SK-N-SH (cell line): ENCODE results near the gene NRP2. TPM values are rescaled to one million over a fixed set of nuclear protein-coding genes. Genes with fewer than 3 reads are reported as not detected.
A peak's percentile ranks its signal among the peaks of the same experiment; 100 is the strongest.

Experiments used
- CTCF ChIA-PET: fragments of 300-600, 350-600 bp; formaldehyde crosslinking; extraction: SDS; loops from one replicate; lab custom pipeline; 2021; lab: Yijun Ruan, JAX
- POLR2A ChIA-PET: fragments of 350-600 bp; sonication (Branson Sonifier 250); formaldehyde crosslinking; extraction: SDS; loops from one replicate; lab custom pipeline; 2020; ENCODE audit warnings: antibody characterized with exemption, inconsistent platforms; lab: Yijun Ruan, JAX
- DNase-seq: peaks from one replicate; pipeline ENCODE4 v3.0.0; 2012
- H2AFZ ChIP-seq: fragments of 200-600 bp; sonication (generic); 2 replicates; pipeline ENCODE4 v1.8.1; 2016; ENCODE audit warnings: antibody characterized with exemption, mild to moderate bottlenecking, low read depth
- H3F3A ChIP-seq: fragments of 200-600 bp; sonication (generic); replicated peaks from 2 replicates; pipeline ENCODE3; 2016; ENCODE audit warnings: antibody characterized with exemption, mild to moderate bottlenecking; ENCODE audit not compliant: insufficient read depth
- H3K27ac ChIP-seq, 2 experiments: fragments of 200-500 bp in 1 of 2; fragments of 200-600 bp in 1 of 2; sonication (Bioruptor generic) in 1 of 2; sonication (generic), shearing (Covaris generic) in 1 of 2; 2 replicates each; pipeline versions ENCODE4 v1.5.1 to v1.6.1; 2014 to 2016; ENCODE audit warnings: low read depth in 2 of 2, inconsistent platforms in 1 of 2, low read length in 1 of 2, mild to moderate bottlenecking in 1 of 2, mixed read lengths in 1 of 2
- H3K27me3 ChIP-seq: fragments of 200-600 bp; sonication (generic), shearing (Covaris generic); 2 replicates; pipeline ENCODE4 v1.6.1; 2016; ENCODE audit warnings: mixed run types; ENCODE audit not compliant: insufficient read depth
- H3K36me3 ChIP-seq, 2 experiments: fragments of 200-500 bp in 1 of 2; fragments of 200-600 bp in 1 of 2; sonication (Bioruptor generic) in 1 of 2; sonication (generic) in 1 of 2; replicated peaks in 1 of 2; 2 replicates each; pipeline versions ENCODE3 to v1.5.1; 2014 to 2016; ENCODE audit warnings: low read length in 1 of 2, mild to moderate bottlenecking in 1 of 2; ENCODE audit not compliant: insufficient read depth in 2 of 2, control insufficient read depth in 1 of 2
- H3K4me1 ChIP-seq, 2 experiments: fragments of 200-500 bp in 1 of 2; fragments of 200-600 bp in 1 of 2; sonication (Bioruptor generic) in 1 of 2; sonication (generic), shearing (Covaris generic) in 1 of 2; 2 replicates each; pipeline versions ENCODE4 v1.5.1 to v1.6.1; 2014 to 2016; ENCODE audit warnings: low read depth in 1 of 2, low read length in 1 of 2, mixed run types in 1 of 2; ENCODE audit not compliant: insufficient read depth in 2 of 2, control insufficient read depth in 1 of 2
- H3K4me2 ChIP-seq: fragments of 200-600 bp; sonication (generic), shearing (Covaris generic); 2 replicates; pipeline ENCODE4 v1.6.1; 2017; ENCODE audit warnings: mixed run types
- H3K4me3 ChIP-seq, 2 experiments: fragments of 200-500 bp in 1 of 2; fragments of 200-600 bp in 1 of 2; sonication (Bioruptor generic) in 1 of 2; sonication (generic), shearing (Covaris generic) in 1 of 2; 2 replicates each; pipeline versions ENCODE4 v1.5.1 to v1.8.1; 2014 to 2016; ENCODE audit warnings: low read depth in 2 of 2, inconsistent platforms in 1 of 2, low read length in 1 of 2, mild to moderate bottlenecking in 1 of 2, mixed read lengths in 1 of 2, moderate library complexity in 1 of 2
- H3K79me2 ChIP-seq: fragments of 200-600 bp; sonication (generic); 2 replicates; pipeline ENCODE4 v1.8.1; 2017; ENCODE audit warnings: mild to moderate bottlenecking; ENCODE audit not compliant: insufficient read depth
- H3K9ac ChIP-seq: fragments of 200-600 bp; sonication (generic); 2 replicates; pipeline ENCODE4 v1.6.1; 2017; ENCODE audit warnings: mixed run types
- H3K9me2 ChIP-seq: fragments of 200-600 bp; sonication (generic); 2 replicates; pipeline ENCODE4 v1.6.1; 2017; ENCODE audit warnings: mixed run types
- H3K9me3 ChIP-seq: fragments of 200-600 bp; sonication (generic); 2 replicates; pipeline ENCODE4 v1.6.1; 2017; ENCODE audit warnings: mixed run types, mild to moderate bottlenecking, moderate library complexity
- H4K20me1 ChIP-seq: fragments of 200-600 bp; sonication (generic); 2 replicates; pipeline ENCODE4 v1.6.1; 2017; ENCODE audit warnings: mild to moderate bottlenecking, mixed run types; ENCODE audit not compliant: insufficient read depth
- EP300 ChIP-seq, 2 experiments: IDR thresholded peaks; 2 replicates each; pipeline versions ENCODE4 v1.4.0 to v1.6.1; 2012; ENCODE audit warnings: borderline replicate concordance in 1 of 2, low read depth in 1 of 2, low read length in 1 of 2
- EZH2phosphoT487 ChIP-seq: fragments of 200-600 bp; sonication (generic); IDR thresholded peaks from 2 replicates; pipeline ENCODE4 v1.6.1; 2017; ENCODE audit warnings: low read depth, mixed run types, mild to moderate bottlenecking, antibody characterized with exemption, moderate library complexity, borderline replicate concordance
- FOSL2 ChIP-seq: IDR thresholded peaks from 2 replicates; pipeline ENCODE4 v1.4.0; 2012; ENCODE audit warnings: low read depth, mild to moderate bottlenecking, moderate library complexity, borderline replicate concordance
- FOXJ3 ChIP-seq: sonication (generic); formaldehyde crosslinking; IDR thresholded peaks from 2 replicates; pipeline ENCODE4 v1.5.1; 2020; ENCODE audit warnings: mild to moderate bottlenecking, missing genetic modification reagents
- GABPA ChIP-seq: IDR thresholded peaks from 2 replicates; pipeline ENCODE4 v1.4.0; 2012; ENCODE audit warnings: low read depth, mild to moderate bottlenecking
- JUND ChIP-seq: IDR thresholded peaks from 2 replicates; pipeline ENCODE4 v1.4.0; 2012
- MEF2A ChIP-seq: IDR thresholded peaks from 2 replicates; pipeline ENCODE4 v1.4.0; 2012; ENCODE audit warnings: low read depth, borderline replicate concordance
- MXI1 ChIP-seq: IDR thresholded peaks from 2 replicates; pipeline ENCODE4 v1.6.1; 2012; ENCODE audit warnings: mild to moderate bottlenecking, low read depth, low read length, improper control_type of control experiment
- NRF1 ChIP-seq: IDR thresholded peaks from 2 replicates; pipeline ENCODE4 v1.6.1; 2012; ENCODE audit warnings: low read depth, mild to moderate bottlenecking, low read length
- PBX3 ChIP-seq: IDR thresholded peaks from 2 replicates; pipeline ENCODE4; 2012
- RCOR1 ChIP-seq: fragments of 150-350 bp; IDR thresholded peaks from 2 replicates; pipeline ENCODE4 v1.6.1; 2017; ENCODE audit warnings: antibody characterized with exemption, low read length
- REST ChIP-seq: IDR thresholded peaks from 2 replicates; pipeline ENCODE4 v1.6.1; 2012; ENCODE audit warnings: mild to moderate bottlenecking, low read depth, low read length, moderate library complexity
- RFX5 ChIP-seq: IDR thresholded peaks from 2 replicates; pipeline ENCODE4 v1.6.1; 2012; ENCODE audit warnings: mild to moderate bottlenecking, improper control_type of control experiment, low read length
- TAF1 ChIP-seq: IDR thresholded peaks from 2 replicates; pipeline ENCODE4 v1.6.1; 2012; ENCODE audit warnings: low read depth, mild to moderate bottlenecking, low read length, moderate library complexity, borderline replicate concordance
- TCF12 ChIP-seq: IDR thresholded peaks from 2 replicates; pipeline ENCODE4 v1.4.0; 2012
- TEAD4 ChIP-seq: IDR thresholded peaks from 2 replicates; pipeline ENCODE4 v1.4.0; 2012; ENCODE audit warnings: mild to moderate bottlenecking, borderline replicate concordance; ENCODE audit not compliant: insufficient read depth
- USF1 ChIP-seq: IDR thresholded peaks from 2 replicates; pipeline ENCODE4 v1.4.0; 2012; ENCODE audit warnings: low read depth, borderline replicate concordance
- YY1 ChIP-seq: IDR thresholded peaks from 2 replicates; pipeline ENCODE4 v1.4.0; 2012; ENCODE audit warnings: low read depth, mild to moderate bottlenecking
- ZBTB33 ChIP-seq: IDR thresholded peaks from 2 replicates; pipeline ENCODE4 v1.4.0; 2012; ENCODE audit warnings: low read depth, borderline replicate concordance
- WGBS: methylation state at CpG from one replicate; pipeline ENCODE4 v1.1.6; 2017; ENCODE audit warnings: low lambda C conversion rate; 5-methylcytosine and 5-hydroxymethylcytosine counted together
- polyA plus RNA-seq, 3 experiments: library from polyadenylated mRNA; depleted of rRNA; stranded (reverse); fragments of >200 nt; gene quantifications; 2 replicates each; pipeline ENCODE4 v1.2.3, GENCODE V29; 2012

NRP2 gene
- polyA plus RNA-seq, 1 of the 3 experiments (the other 2 are of a cell fraction): 68.8 TPM

GRCh38 chr2:205661281-205661680 is 21.0 kb upstream of the NRP2 start:
- no peak overlapping the region for H3K9ac ChIP-seq

GRCh38 chr2:205662206-205662965 is 19.9 kb upstream of the NRP2 start:
- POLR2A ChIA-PET: no interaction called here
- H3K79me2 ChIP-seq: no peaks in the 10 kb centered on the region
- H3F3A ChIP-seq: peaks cover 15% of the 10 kb centered on the region
- H3K27ac ChIP-seq: no peak overlapping the region
- H3K4me1 ChIP-seq: peaks cover 3 to 22% of the 10 kb centered on the region in 2 experiments
- H3K9ac ChIP-seq: no peak overlapping the region
- no peak for DNase-seq
- no peaks in the 10 kb centered on the region for H3K9me3 ChIP-seq
- no peaks in the 10 kb centered on the region for H3K9me2 ChIP-seq
- H3K4me2 ChIP-seq: no peak overlapping the region
- no peaks in the 10 kb centered on the region for H3K36me3 ChIP-seq
- H4K20me1 ChIP-seq: no peaks in the 10 kb centered on the region
- no peak overlapping the region for H2AFZ ChIP-seq
- CTCF ChIA-PET: interaction anchor here (1.1 to 1.4 kb wide), 2 partner anchors 13 to 15 kb away, joined by 3 to 5 read pairs; no protein-coding TSS in a partner anchor
- 92% methylated on average over 3 of the region's 3 CpGs for WGBS
- H3K4me3 ChIP-seq: no peak overlapping the region
- H3K27me3 ChIP-seq: no peaks in the 10 kb centered on the region
- TF ChIP-seq NRF1: no peak
- no peak for TF ChIP-seq TEAD4
- no peak for TF ChIP-seq USF1
- no peak for TF ChIP-seq EP300 (IDR thresholded peaks at IDR 0.05; ENCODE audit: borderline replicate concordance in 1 of 2, low read depth in 1 of 2, low read length in 1 of 2)
- no peak for TF ChIP-seq MXI1
- no peak for TF ChIP-seq ZBTB33
- TF ChIP-seq REST: no peak
- no peak for TF ChIP-seq FOSL2
- TF ChIP-seq RFX5: no peak
- no peak for TF ChIP-seq EZH2phosphoT487
- no peak for TF ChIP-seq FOXJ3
- no peak for TF ChIP-seq GABPA
- no peak for TF ChIP-seq JUND
- no peak for TF ChIP-seq TCF12
- TF ChIP-seq MEF2A: no peak
- TF ChIP-seq RCOR1: no peak
- TF ChIP-seq YY1: no peak

More at GRCh38 chr2:205661281-205661680, 21.0 kb upstream of the NRP2 start:
- ChIA-PET POLR2A (no interaction called here), CTCF (no interaction called here)
- no peak overlapping the region for H3K4me3 ChIP-seq
- no peaks in the 10 kb centered on the region for H3K79me2 ChIP-seq
- 94% methylated on average over 5 of the region's 5 CpGs for WGBS
- no peaks in the 10 kb centered on the region for H4K20me1 ChIP-seq
- H3K9me3 ChIP-seq: no peaks in the 10 kb centered on the region
- TF ChIP-seq PBX3 (no peak), TAF1 (no peak)
- no peaks in the 10 kb centered on the region for H3K27me3 ChIP-seq
- peaks cover 3 to 27% of the 10 kb centered on the region in 2 experiments for H3K4me1 ChIP-seq
- peaks cover 15% of the 10 kb centered on the region for H3F3A ChIP-seq
- H3K27ac ChIP-seq: peak overlapping the region in 1 of 2 experiments; percentile 68; a peak in 2 of 4 replicates
- peak overlapping the region; percentile 62 for H3K4me2 ChIP-seq
- H3K36me3 ChIP-seq: no peaks in the 10 kb centered on the region
- peak overlapping the region; percentile 30; the same call in 1 of the 2 replicates for H2AFZ ChIP-seq
- H3K9me2 ChIP-seq: no peaks in the 10 kb centered on the region
- no peak for DNase-seq
